CD4-positive, alpha-beta memory T cell (primary cell): ENCODE measurements around the gene SCAF4. TPM values are rescaled to one million over a fixed set of nuclear protein-coding genes. Genes with fewer than 3 reads are reported as not detected.

Experiments
- CTCF ChIA-PET: fragments of 350-600 bp; sonication (Branson Sonifier 250); formaldehyde crosslinking; loops from one replicate; lab custom pipeline; 2021; ENCODE audit warnings: inconsistent platforms; ENCODE audit not compliant: partially characterized antibody; lab: Charles Lee
- POLR2A ChIA-PET: fragments of 350-600 bp; sonication (Branson Sonifier 250); formaldehyde crosslinking; loops from one replicate; lab custom pipeline; 2021; ENCODE audit not compliant: partially characterized antibody; lab: Charles Lee
- DNase-seq, 5 donors: peaks; one replicate each; pipeline versions ENCODE4 v3.0.0 to v3.0.0-alpha.2; 2020 to 2022; ENCODE audit warnings: mixed read lengths in 1 of 5
- H3K27ac ChIP-seq: one replicate; pipeline ENCODE4 v1.7.0; 2013; ENCODE audit warnings: low read depth, low read length
- H3K27me3 ChIP-seq: 2 replicates; pipeline ENCODE4 v1.7.0; 2013; ENCODE audit warnings: mild to moderate bottlenecking, low read length, moderate library complexity; ENCODE audit not compliant: insufficient read depth
- H3K36me3 ChIP-seq: 2 replicates; pipeline ENCODE4 v1.7.0; 2013; ENCODE audit warnings: mild to moderate bottlenecking, low read length, moderate library complexity; ENCODE audit not compliant: insufficient read depth
- H3K4me1 ChIP-seq: 2 replicates; pipeline ENCODE4 v1.7.0; 2013; ENCODE audit warnings: mild to moderate bottlenecking, low read length, moderate library complexity; ENCODE audit not compliant: insufficient read depth
- H3K4me3 ChIP-seq, 2 donors: one replicate each; pipeline ENCODE4 v1.7.0; 2013; ENCODE audit warnings: low read length in 2 of 2, mild to moderate bottlenecking in 1 of 2
- H3K9me3 ChIP-seq, 2 donors: one replicate each; pipeline ENCODE4 v1.7.0; 2013; ENCODE audit warnings: low read length in 2 of 2, control low read depth in 1 of 2; ENCODE audit not compliant: control insufficient read depth in 1 of 2
- H3K27ac Mint-ChIP-seq, 7 donors: one replicate each; pipeline ENCODE4 v1.8.0; 2020 to 2021; ENCODE audit warnings: mixed read lengths in 7 of 7, mild to moderate bottlenecking in 6 of 7, inconsistent platforms in 3 of 7, moderate library complexity in 3 of 7
- H3K27me3 Mint-ChIP-seq, 2 donors: one replicate each; pipeline ENCODE4 v1.8.0; 2020 to 2021; ENCODE audit warnings: mixed read lengths in 2 of 2
- H3K36me3 Mint-ChIP-seq, 2 donors: one replicate each; pipeline ENCODE4 v1.8.0; 2020 to 2021; ENCODE audit warnings: mixed read lengths in 2 of 2, inconsistent platforms in 1 of 2, mild to moderate bottlenecking in 1 of 2
- H3K4me1 Mint-ChIP-seq, 4 donors: one replicate each; pipeline ENCODE4 v1.8.0; 2020 to 2021; ENCODE audit warnings: mixed read lengths in 4 of 4, mild to moderate bottlenecking in 1 of 4
- H3K4me3 Mint-ChIP-seq, 8 donors: one replicate each; pipeline ENCODE4 v1.8.0; 2020 to 2021; ENCODE audit warnings: mixed read lengths in 8 of 8, mild to moderate bottlenecking in 7 of 8, moderate library complexity in 6 of 8, inconsistent platforms in 3 of 8
- H3K9me3 Mint-ChIP-seq, 8 donors: one replicate each; pipeline ENCODE4 v1.8.0; 2020 to 2021; ENCODE audit warnings: mixed read lengths in 8 of 8, mild to moderate bottlenecking in 5 of 8, inconsistent platforms in 3 of 8, moderate library complexity in 1 of 8
- intact Hi-C: fragments of 100-400 bp; cut with micrococcal nuclease; formaldehyde crosslinking; loops from one replicate; pipeline ENCODE4 v1.15.1; 2023
- polyA plus RNA-seq, 2 donors: library from polyadenylated mRNA; unstranded; fragments of 300-500 nt; fragmentation: Illumina TruSeq; gene quantifications; one replicate each; pipeline ENCODE4 v1.2.3, GENCODE V29; 2021
- total RNA-seq, 2 experiments: library from RNA; stranded (reverse); gene quantifications; one replicate each; pipeline ENCODE4 v1.2.3, GENCODE V29; 2021

The SCAF4 gene, protein sequence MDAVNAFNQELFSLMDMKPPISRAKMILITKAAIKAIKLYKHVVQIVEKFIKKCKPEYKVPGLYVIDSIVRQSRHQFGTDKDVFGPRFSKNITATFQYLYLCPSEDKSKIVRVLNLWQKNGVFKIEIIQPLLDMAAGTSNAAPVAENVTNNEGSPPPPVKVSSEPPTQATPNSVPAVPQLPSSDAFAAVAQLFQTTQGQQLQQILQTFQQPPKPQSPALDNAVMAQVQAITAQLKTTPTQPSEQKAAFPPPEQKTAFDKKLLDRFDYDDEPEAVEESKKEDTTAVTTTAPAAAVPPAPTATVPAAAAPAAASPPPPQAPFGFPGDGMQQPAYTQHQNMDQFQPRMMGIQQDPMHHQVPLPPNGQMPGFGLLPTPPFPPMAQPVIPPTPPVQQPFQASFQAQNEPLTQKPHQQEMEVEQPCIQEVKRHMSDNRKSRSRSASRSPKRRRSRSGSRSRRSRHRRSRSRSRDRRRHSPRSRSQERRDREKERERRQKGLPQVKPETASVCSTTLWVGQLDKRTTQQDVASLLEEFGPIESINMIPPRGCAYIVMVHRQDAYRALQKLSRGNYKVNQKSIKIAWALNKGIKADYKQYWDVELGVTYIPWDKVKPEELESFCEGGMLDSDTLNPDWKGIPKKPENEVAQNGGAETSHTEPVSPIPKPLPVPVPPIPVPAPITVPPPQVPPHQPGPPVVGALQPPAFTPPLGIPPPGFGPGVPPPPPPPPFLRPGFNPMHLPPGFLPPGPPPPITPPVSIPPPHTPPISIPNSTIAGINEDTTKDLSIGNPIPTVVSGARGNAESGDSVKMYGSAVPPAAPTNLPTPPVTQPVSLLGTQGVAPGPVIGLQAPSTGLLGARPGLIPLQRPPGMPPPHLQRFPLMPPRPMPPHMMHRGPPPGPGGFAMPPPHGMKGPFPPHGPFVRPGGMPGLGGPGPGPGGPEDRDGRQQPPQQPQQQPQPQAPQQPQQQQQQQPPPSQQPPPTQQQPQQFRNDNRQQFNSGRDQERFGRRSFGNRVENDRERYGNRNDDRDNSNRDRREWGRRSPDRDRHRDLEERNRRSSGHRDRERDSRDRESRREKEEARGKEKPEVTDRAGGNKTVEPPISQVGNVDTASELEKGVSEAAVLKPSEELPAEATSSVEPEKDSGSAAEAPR
- 10 to 100 TPM; 60.2 to 64.7 TPM for total RNA-seq
- polyA plus RNA-seq, result 10 to 100 TPM in 1 of 2 donors, 1 to 10 TPM in 1; 4.8 to 37.7 TPM

DNA sequence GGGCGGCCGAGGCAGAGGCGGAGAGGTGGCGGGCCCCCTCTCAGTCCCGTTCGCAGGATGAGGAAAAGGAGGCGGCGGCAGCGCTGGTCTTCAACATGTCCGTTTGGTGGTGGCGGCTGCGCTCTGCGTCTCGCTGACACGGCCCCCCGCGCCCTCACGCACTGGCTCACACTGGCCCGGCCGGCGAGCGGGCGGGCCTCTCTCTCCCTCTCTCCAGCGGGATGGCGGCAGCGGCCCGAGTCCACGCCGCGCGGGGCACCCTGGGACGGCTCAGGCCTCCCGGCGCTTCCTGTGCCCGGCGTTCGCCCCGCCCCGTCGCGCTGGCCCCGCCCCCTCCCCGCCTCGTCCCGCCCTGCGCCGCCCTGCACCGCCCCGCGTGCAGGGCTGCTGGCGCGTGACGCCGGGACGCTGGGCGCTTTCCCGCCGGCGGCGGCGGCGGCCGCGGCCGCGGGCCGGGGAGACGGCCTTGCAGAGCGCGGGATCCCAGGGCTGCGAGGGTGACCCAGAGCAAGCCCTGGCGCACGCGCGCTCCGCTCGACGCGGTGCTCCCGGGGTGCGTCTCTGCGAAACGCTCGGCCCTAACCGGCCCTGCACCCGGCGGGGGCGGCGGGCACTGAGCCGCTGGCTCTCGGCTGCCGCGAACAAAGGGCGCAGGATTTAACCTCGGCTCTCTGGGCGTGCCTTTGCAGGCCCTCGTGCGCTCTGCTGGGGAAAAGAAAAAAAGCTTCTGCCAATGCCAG lies at the start of gene SCAF4:
Gene SCAF4 (minus strand): TSS at position 262 of the 740 bp plus-strand sequence. CDS start 426 bp downstream, outside the sequence.
- peak within 1 kb of the TSS; percentile 82 for H3K27ac ChIP-seq
- H3K36me3 ChIP-seq, result no peaks in the 10 kb centered on the region
- ChIA-PET CTCF (no interaction called here), POLR2A (interaction anchor here (0.6 to 1.5 kb wide), 2 partner anchors 23 kb away, joined by 3 to 4 read pairs; no protein-coding TSS in a partner anchor)
- peaks cover 0 to 8% of the 10 kb centered on the region in 2 donors for H3K36me3 Mint-ChIP-seq
- peak within 1 kb of the TSS; percentile 24 to 94 (median 90) for H3K4me3 Mint-ChIP-seq
- H3K4me1 Mint-ChIP-seq, result peaks cover 4 to 18% (median 9%) of the 10 kb centered on the region in 4 donors
- peak within 1 kb of the TSS; percentile 54 to 94 (median 88) for H3K27ac Mint-ChIP-seq
- no peaks in the 10 kb centered on the region for H3K27me3 Mint-ChIP-seq
- peak; percentile 73 to 80 (median 76) for DNase-seq
- H3K4me1 ChIP-seq, result peaks cover 50% of the 10 kb centered on the region
- intact Hi-C loops, result loop anchor here (1.0 to 5.0 kb wide), 7 partner anchors 12 to 660 kb away; partner anchors contain the start of genes MIS18A, SOD1 and URB1
- H3K9me3 Mint-ChIP-seq, result no peaks in the 10 kb centered on the region
- H3K27me3 ChIP-seq, result no peaks in the 10 kb centered on the region
- H3K4me3 ChIP-seq, result peak within 1 kb of the TSS; percentile 67 to 89
- H3K9me3 ChIP-seq, result no peaks in the 10 kb centered on the region

DNA sequence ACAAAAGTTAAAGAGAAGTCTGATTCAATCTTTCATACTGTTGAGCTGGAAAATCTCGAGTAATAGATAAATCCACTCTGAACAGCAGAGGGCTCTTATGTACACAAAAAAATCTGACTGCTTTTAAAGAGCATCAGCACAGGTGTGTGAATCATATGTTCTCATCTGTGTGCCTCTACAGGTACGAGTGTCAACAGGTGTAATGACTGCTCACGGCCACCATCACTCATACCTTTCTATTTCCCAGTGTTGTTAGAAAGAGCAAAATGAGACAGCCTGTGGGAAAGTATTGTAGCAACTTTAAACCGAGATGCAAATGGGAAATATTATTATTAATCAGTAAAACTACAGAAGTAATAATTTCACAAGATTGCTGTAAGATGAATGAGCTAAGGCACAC lies 49.0 kb upstream of the SCAF4 start:
- ChIA-PET POLR2A (no interaction called here), CTCF (no interaction called here)
- no peak overlapping the region for H3K4me3 Mint-ChIP-seq
- H3K27ac ChIP-seq, result no peak overlapping the region
- H3K27me3 ChIP-seq, result no peaks in the 10 kb centered on the region
- peaks cover 2 to 12% of the 10 kb centered on the region in 2 donors for H3K27me3 Mint-ChIP-seq
- H3K9me3 Mint-ChIP-seq, result peaks cover 0 to 2% (median 0%) of the 10 kb centered on the region in 8 donors
- H3K27ac Mint-ChIP-seq, result no peak overlapping the region
- peaks cover 0 to 5% (median 3%) of the 10 kb centered on the region in 4 donors for H3K4me1 Mint-ChIP-seq
- no peaks in the 10 kb centered on the region for H3K4me1 ChIP-seq
- intact Hi-C loops, result loop anchor here (10.0 kb wide), 1 partner anchor 474 kb away; no protein-coding TSS in a partner anchor
- no peaks in the 10 kb centered on the region for H3K36me3 ChIP-seq
- no peak for DNase-seq
- H3K36me3 Mint-ChIP-seq, result no peaks in the 10 kb centered on the region
- H3K4me3 ChIP-seq, result no peak overlapping the region
- H3K9me3 ChIP-seq, result no peaks in the 10 kb centered on the region

DNA sequence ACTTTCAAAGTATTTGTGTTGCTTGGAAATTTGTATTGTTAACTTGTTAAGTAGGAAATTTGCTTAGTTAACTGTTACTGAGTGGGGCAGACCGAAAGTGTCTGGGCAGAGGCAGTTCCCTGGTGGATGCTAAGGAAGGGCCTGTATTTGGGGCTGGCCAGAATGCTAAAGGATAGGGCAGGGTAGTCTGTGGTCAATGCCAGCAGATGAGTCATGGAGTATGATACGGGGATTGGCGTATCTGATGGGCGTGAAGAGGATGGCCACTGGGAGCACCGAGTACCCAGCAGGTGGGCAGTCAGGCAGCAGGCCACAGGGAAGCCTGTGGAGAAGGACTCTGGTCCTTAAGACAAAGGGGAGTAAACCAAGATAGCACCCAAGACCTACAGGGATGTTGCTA lies 46.6 kb upstream of the SCAF4 start:
- no peaks in the 10 kb centered on the region for H3K4me1 Mint-ChIP-seq
- H3K36me3 Mint-ChIP-seq, result no peaks in the 10 kb centered on the region
- no peak overlapping the region for H3K27ac Mint-ChIP-seq
- no peak overlapping the region for H3K4me3 Mint-ChIP-seq
- Histone ChIP-seq H3K9me3 (no peaks in the 10 kb centered on the region), H3K4me3 (no peak overlapping the region), H3K27me3 (no peaks in the 10 kb centered on the region), H3K27ac (no peak overlapping the region), H3K4me1 (no peaks in the 10 kb centered on the region), H3K36me3 (no peaks in the 10 kb centered on the region)
- peaks cover 0 to 2% (median 0%) of the 10 kb centered on the region in 8 donors for H3K9me3 Mint-ChIP-seq
- ChIA-PET POLR2A (no interaction called here), CTCF (no interaction called here)
- DNase-seq, result no peak
- H3K27me3 Mint-ChIP-seq, result peaks cover 2 to 12% of the 10 kb centered on the region in 2 donors
- intact Hi-C loops, result no loop called here

DNA sequence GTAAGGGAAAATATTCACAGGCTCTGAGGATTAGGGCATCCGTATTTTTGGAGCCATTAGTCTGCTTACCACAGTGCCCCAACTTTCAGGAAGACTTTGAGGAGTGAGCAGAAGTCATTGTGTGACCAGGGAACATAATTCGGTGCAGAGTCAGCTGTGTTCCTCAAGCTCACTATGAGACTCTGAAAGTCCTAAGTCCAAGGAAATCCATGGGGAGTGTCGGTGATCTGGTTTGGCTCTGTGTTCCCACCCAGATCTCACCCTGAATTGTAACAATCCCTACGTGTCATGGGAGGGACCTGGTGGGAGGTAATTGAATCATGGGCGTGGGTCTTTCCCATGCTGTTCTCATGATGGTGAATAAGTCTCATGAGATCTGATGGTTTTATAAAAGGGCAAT lies 45.9 kb upstream of the SCAF4 start:
- ChIA-PET CTCF (no interaction called here), POLR2A (no interaction called here)
- Histone ChIP-seq H3K27me3 (no peaks in the 10 kb centered on the region), H3K4me1 (no peaks in the 10 kb centered on the region), H3K9me3 (no peaks in the 10 kb centered on the region), H3K27ac (no peak overlapping the region), H3K36me3 (no peaks in the 10 kb centered on the region), H3K4me3 (no peak overlapping the region)
- Mint-ChIP-seq H3K36me3 (no peaks in the 10 kb centered on the region), H3K27ac (no peak overlapping the region), H3K27me3 (peaks cover 0 to 11% of the 10 kb centered on the region in 2 donors), H3K9me3 (no peaks in the 10 kb centered on the region), H3K4me3 (no peak overlapping the region), H3K4me1 (no peaks in the 10 kb centered on the region)
- intact Hi-C loops, result no loop called here
- DNase-seq, result no peak

DNA sequence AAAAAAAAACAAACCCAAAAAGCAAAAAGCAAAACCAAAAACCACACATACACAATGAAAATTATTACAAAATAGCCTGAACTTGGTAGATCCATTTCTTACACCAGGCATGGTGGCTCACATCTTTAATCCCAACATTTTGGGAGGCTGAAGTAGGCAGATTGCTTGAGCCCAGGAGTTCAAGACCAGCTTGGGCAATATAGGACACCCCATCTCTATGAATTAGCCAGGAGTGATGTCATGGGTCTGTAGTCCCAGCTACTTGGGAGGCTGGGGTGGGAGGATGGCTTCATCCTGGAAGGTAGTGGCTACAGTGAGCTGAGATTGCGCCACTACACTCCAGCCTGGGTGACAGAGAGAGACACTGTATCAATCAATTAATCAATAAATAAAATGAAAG lies 42.1 kb upstream of the SCAF4 start:
- Histone ChIP-seq H3K36me3 (no peaks in the 10 kb centered on the region), H3K9me3 (no peaks in the 10 kb centered on the region), H3K4me3 (no peak overlapping the region), H3K27ac (no peak overlapping the region), H3K4me1 (no peaks in the 10 kb centered on the region), H3K27me3 (no peaks in the 10 kb centered on the region)
- Mint-ChIP-seq H3K9me3 (no peaks in the 10 kb centered on the region), H3K4me3 (no peak overlapping the region), H3K36me3 (no peaks in the 10 kb centered on the region), H3K27ac (no peak overlapping the region), H3K4me1 (no peaks in the 10 kb centered on the region), H3K27me3 (no peaks in the 10 kb centered on the region)
- CTCF ChIA-PET, result interaction anchor here (0.6 to 2.2 kb wide), 2 partner anchors 12 to 94 kb away, joined by 3 to 5 read pairs; no protein-coding TSS in a partner anchor
- no peak for DNase-seq
- POLR2A ChIA-PET, result no interaction called here
- intact Hi-C loops, result no loop called here

DNA sequence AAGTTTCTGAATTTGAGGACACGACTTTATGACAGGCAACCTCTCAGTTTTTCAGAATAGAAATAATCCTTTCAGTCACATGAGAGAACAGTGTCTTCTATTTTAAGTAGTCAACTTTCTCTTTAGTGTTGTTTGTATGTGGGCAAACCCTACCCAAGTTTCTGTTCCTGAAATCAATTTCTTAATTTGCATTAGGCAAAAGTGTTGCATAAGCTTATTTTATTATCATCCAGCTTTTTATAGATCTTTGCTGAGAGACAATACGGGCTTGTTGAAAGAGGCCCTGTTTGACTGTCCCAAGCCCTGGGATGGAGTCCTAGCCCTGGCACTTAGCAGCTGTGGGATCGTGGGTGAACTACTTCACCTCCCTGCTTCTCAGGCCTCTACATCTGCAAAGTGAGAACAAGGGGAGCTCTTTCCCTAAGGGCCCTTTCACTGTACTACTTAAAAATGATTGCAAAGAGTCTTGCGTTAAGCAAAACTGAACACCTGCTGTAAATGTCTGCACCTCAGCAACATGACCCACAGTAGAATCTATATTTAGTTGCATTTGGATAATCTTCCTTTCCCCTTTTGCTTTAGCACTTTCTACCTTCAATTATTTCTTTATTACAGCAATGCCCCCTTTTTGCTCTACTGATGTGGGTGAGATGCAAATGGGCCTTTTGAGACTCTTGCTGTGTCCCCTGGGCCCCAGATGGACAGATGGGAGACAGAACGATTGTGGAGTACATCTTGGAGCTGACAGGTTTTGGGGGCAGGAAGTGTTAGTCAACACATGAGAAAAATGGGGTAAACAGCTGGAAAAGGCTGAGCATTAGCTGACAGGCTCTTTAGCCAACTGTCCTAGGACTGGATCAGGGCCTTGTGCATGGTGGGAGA lies 41.0 kb upstream of the SCAF4 start:
- CTCF ChIA-PET, result interaction anchor here (2.2 kb wide), 1 partner anchor 13 kb away, joined by 5 read pairs; no protein-coding TSS in a partner anchor
- DNase-seq, result no peak

More for the DNA sequence above, 41.0 kb upstream of the SCAF4 start:
- Histone ChIP-seq H3K36me3 (no peaks in the 10 kb centered on the region), H3K4me1 (no peaks in the 10 kb centered on the region), H3K27me3 (no peaks in the 10 kb centered on the region), H3K9me3 (no peaks in the 10 kb centered on the region), H3K4me3 (no peak overlapping the region), H3K27ac (no peak overlapping the region)
- intact Hi-C loops, result no loop called here
- no peaks in the 10 kb centered on the region for H3K4me1 Mint-ChIP-seq
- no peaks in the 10 kb centered on the region for H3K36me3 Mint-ChIP-seq
- no peaks in the 10 kb centered on the region for H3K9me3 Mint-ChIP-seq
- H3K27ac Mint-ChIP-seq, result no peak overlapping the region
- no peak overlapping the region for H3K4me3 Mint-ChIP-seq
- H3K27me3 Mint-ChIP-seq, result no peaks in the 10 kb centered on the region
- POLR2A ChIA-PET, result no interaction called here
